MM.1S (cell line): ENCODE data around the gene NMB.

Experiments
- DNase-seq: peaks from one replicate; pipeline ENCODE4 v3.0.0-alpha.2; 2015
- H2AFZ ChIP-seq: fragments of 300-600 bp; sonication (generic); 2 replicates; pipeline ENCODE4 v1.6.0; 2016; ENCODE audit warnings: antibody characterized with exemption, low read length
- H3F3A ChIP-seq: fragments of 300-600 bp; sonication (generic); 2 replicates; pipeline ENCODE4 v1.6.1; 2016; ENCODE audit warnings: mild to moderate bottlenecking, antibody characterized with exemption, low read length, moderate library complexity, mixed read lengths; ENCODE audit not compliant: insufficient read depth
- H3K27ac ChIP-seq: fragments of 300-600 bp; sonication (generic); 2 replicates; pipeline ENCODE4 v1.5.1; 2016; ENCODE audit warnings: mild to moderate bottlenecking, low read length
- H3K27me3 ChIP-seq: fragments of 300-600 bp; sonication (generic); replicated peaks from 2 replicates; pipeline ENCODE4 v1.6.0; 2016; ENCODE audit warnings: low read length; ENCODE audit not compliant: insufficient read depth
- H3K36me3 ChIP-seq: fragments of 300-600 bp; sonication (generic); replicated peaks from 2 replicates; pipeline ENCODE4 v1.6.1; 2016; ENCODE audit warnings: mild to moderate bottlenecking, low read length, mixed read lengths; ENCODE audit not compliant: insufficient read depth
- H3K4me1 ChIP-seq: fragments of 300-600 bp; sonication (generic); 2 replicates; pipeline ENCODE4 v1.6.1; 2016; ENCODE audit warnings: low read length, mixed read lengths
- H3K4me2 ChIP-seq: fragments of 300-600 bp; sonication (generic); 2 replicates; pipeline ENCODE4 v1.6.0; 2016; ENCODE audit warnings: low read depth, low read length
- H3K4me3 ChIP-seq: fragments of 300-600 bp; sonication (generic); 2 replicates; pipeline ENCODE4 v1.5.1; 2016; ENCODE audit warnings: low read length, mixed read lengths
- H3K79me2 ChIP-seq: fragments of 300-600 bp; sonication (generic); 2 replicates; pipeline ENCODE4 v1.6.1; 2016; ENCODE audit warnings: mixed run types, low read length, mixed read lengths
- H3K9ac ChIP-seq: fragments of 300-600 bp; sonication (generic); 2 replicates; pipeline ENCODE4 v1.6.1; 2016; ENCODE audit warnings: low read length, mixed read lengths
- H3K9me2 ChIP-seq: fragments of 300-600 bp; sonication (generic); replicated peaks from 2 replicates; pipeline ENCODE4 v1.6.1; 2016; ENCODE audit warnings: mild to moderate bottlenecking, low read length, mixed read lengths; ENCODE audit not compliant: insufficient read depth
- H3K9me3 ChIP-seq: fragments of 300-600 bp; sonication (generic); replicated peaks from 2 replicates; pipeline ENCODE4 v1.6.1; 2016; ENCODE audit warnings: mild to moderate bottlenecking, low read length, mixed read lengths; ENCODE audit not compliant: insufficient read depth
- H4K20me1 ChIP-seq: fragments of 300-600 bp; sonication (generic); 2 replicates; pipeline ENCODE4 v1.6.1; 2016; ENCODE audit warnings: mild to moderate bottlenecking, low read length, moderate library complexity, mixed read lengths; ENCODE audit not compliant: insufficient read depth
- CTCF ChIP-seq: fragments of 300-600 bp; sonication (generic); IDR thresholded peaks from 2 replicates; pipeline ENCODE4 v1.5.1; 2016; ENCODE audit warnings: antibody characterized with exemption, low read length, mixed read lengths
- EZH2 ChIP-seq: fragments of 300-600 bp; sonication (generic); optimal IDR thresholded peaks from 2 replicates; pipeline ENCODE3; 2017; ENCODE audit warnings: low read depth, mild to moderate bottlenecking, antibody characterized with exemption, low read length, mixed read lengths
- EZH2phosphoT487 ChIP-seq: fragments of 300-600 bp; sonication (generic); IDR thresholded peaks from 2 replicates; pipeline ENCODE4 v1.6.1; 2018; ENCODE audit warnings: antibody characterized with exemption, low read length

The NMB gene

GRCh38 chr15:84699538-84700191 lies 41.7 kb upstream of the NMB start:
- TF ChIP-seq EZH2 (no peak), CTCF (no peak), EZH2phosphoT487 (no peak)
- Histone ChIP-seq H3K27ac (no peak overlapping the region), H4K20me1 (peaks cover 18% of the 10 kb centered on the region), H3K4me2 (no peak overlapping the region), H3K27me3 (no peaks in the 10 kb centered on the region), H2AFZ (no peak overlapping the region), H3K9me3 (no peaks in the 10 kb centered on the region), H3K4me3 (no peak overlapping the region), H3K4me1 (no peaks in the 10 kb centered on the region), H3K79me2 (peaks cover 97% of the 10 kb centered on the region), H3K36me3 (no peaks in the 10 kb centered on the region), H3F3A (0 out of 2 replicates have a peak, but pooled peaks cover 6% of the 10 kb centered on the region), H3K9ac (no peak overlapping the region), H3K9me2 (no peaks in the 10 kb centered on the region)
- no peak for DNase-seq

- H3K79me2 ChIP-seq = peaks cover 97% of the 10 kb centered on the region
- H2AFZ ChIP-seq = no peak overlapping the region
- H3K4me3 ChIP-seq = no peak overlapping the region
- H3K27me3 ChIP-seq = no peaks in the 10 kb centered on the region
- DNase-seq = no peak
- H3K9me2 ChIP-seq = no peaks in the 10 kb centered on the region
- no peaks in the 10 kb centered on the region for H3K4me1 ChIP-seq
- H3F3A ChIP-seq = 0 out of 2 replicates have a peak, but pooled peaks cover 6% of the 10 kb centered on the region
- no peak overlapping the region for H3K4me2 ChIP-seq
- no peak overlapping the region for H3K27ac ChIP-seq
- TF ChIP-seq CTCF (no peak), EZH2 (no peak), EZH2phosphoT487 (no peak)
- H3K9ac ChIP-seq = no peak overlapping the region
- no peaks in the 10 kb centered on the region for H3K9me3 ChIP-seq
- H4K20me1 ChIP-seq = peaks cover 18% of the 10 kb centered on the region
- no peaks in the 10 kb centered on the region for H3K36me3 ChIP-seq
These were observed 39.4 kb upstream of the NMB start for GRCh38 chr15:84697236-84697990.

DNA sequence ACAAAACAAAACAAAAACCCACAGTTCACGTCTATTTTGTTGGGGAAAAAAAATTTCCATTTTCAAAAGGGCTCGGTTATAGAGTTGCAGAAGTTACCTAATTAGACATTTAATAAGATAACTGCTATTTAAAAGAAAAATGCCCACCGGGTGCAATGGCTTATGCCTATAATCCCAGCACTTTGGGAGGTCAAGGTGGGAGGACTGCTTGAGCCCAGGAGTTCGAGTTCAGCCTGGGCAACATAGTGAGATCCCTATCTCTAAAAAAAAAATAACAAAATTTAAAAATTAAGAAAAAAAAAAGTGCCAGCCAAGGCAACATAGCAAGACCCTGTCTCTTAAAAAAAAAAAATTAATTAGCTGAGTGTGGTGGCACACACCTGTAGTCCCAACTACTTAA lies 38.8 kb upstream of the NMB start:
- no peaks in the 10 kb centered on the region for H3K9me2 ChIP-seq
- H3K4me1 ChIP-seq = no peaks in the 10 kb centered on the region
- no peak overlapping the region for H3K4me2 ChIP-seq
- no peak overlapping the region for H3K9ac ChIP-seq
- no peak overlapping the region for H2AFZ ChIP-seq
- no peak overlapping the region for H3K27ac ChIP-seq
- no peak overlapping the region for H3K4me3 ChIP-seq
- 0 out of 2 replicates have a peak, but pooled peaks cover 6% of the 10 kb centered on the region for H3F3A ChIP-seq
- no peak for DNase-seq
- peaks cover 18% of the 10 kb centered on the region for H4K20me1 ChIP-seq
- no peaks in the 10 kb centered on the region for H3K9me3 ChIP-seq
- no peak for TF ChIP-seq EZH2phosphoT487
- no peak for TF ChIP-seq CTCF
- no peak for TF ChIP-seq EZH2
- H3K79me2 ChIP-seq = peaks cover 97% of the 10 kb centered on the region
- H3K27me3 ChIP-seq = no peaks in the 10 kb centered on the region
- no peaks in the 10 kb centered on the region for H3K36me3 ChIP-seq
